Body of pancreas (tissue), 4 donors: ENCODE measurements around the gene CBR1.

Source experiments
- POLR2A ChIP-seq, 3 donors: fragments of 450-650 bp; IDR thresholded peaks; one replicate each; pipeline ENCODE4 v1.6.1; 2016; ENCODE audit warnings: antibody characterized with exemption in 3 of 3, mild to moderate bottlenecking in 2 of 3
- TF ChIP-seq, protein P1 (sequence below), 7 experiments: fragments of 450-650 bp in 4 of 7; fragments of 200-600 bp in 3 of 7; sonication (generic) in 3 of 7; IDR thresholded peaks; one replicate each; pipeline ENCODE4 v1.5.1; 2016 to 2019; ENCODE audit warnings: antibody characterized with exemption in 7 of 7

DNA sequence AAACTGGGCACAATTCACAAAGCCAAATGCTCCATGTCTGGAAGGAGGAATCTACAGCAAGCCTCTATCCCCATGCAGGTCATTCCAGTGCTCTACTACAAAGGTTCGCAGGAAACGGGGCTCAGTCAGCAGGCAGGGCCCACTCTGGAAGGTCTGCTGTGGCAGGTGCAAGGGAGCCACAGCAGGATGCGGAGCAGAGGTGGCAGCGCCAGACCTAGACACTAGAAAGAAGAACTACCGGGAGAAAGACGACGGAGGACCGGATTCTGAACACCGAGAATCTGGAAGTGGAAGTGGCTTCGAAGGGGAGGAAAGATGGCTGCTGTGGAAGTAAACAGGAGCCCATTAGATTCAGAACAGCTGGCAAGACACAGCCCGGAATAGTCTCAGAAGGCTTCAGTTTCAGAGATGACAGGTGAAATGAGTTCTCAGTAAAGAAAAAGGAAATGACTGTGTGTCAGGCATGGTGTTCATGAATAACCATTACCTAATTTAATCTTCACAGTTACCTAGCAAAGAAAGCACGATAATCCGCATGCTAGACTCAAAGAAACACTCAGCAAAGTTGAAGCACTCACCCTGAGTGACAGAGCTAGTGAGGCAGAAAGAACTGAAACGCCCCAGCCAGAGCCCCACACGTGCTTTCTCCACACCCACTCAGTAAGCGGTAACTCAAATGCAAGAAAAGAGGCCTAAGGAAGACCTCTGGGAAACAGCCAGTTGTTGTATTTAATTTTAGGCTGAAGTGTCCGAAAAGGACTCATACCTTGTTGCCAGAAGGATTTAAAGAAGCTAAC lies 30.9 kb upstream of the CBR1 start:
- TF ChIP-seq, protein P1, sequence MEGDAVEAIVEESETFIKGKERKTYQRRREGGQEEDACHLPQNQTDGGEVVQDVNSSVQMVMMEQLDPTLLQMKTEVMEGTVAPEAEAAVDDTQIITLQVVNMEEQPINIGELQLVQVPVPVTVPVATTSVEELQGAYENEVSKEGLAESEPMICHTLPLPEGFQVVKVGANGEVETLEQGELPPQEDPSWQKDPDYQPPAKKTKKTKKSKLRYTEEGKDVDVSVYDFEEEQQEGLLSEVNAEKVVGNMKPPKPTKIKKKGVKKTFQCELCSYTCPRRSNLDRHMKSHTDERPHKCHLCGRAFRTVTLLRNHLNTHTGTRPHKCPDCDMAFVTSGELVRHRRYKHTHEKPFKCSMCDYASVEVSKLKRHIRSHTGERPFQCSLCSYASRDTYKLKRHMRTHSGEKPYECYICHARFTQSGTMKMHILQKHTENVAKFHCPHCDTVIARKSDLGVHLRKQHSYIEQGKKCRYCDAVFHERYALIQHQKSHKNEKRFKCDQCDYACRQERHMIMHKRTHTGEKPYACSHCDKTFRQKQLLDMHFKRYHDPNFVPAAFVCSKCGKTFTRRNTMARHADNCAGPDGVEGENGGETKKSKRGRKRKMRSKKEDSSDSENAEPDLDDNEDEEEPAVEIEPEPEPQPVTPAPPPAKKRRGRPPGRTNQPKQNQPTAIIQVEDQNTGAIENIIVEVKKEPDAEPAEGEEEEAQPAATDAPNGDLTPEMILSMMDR (IDR thresholded peaks at IDR 0.05): no peak
- no peak for TF ChIP-seq POLR2A (IDR thresholded peaks at IDR 0.05)
